HG03025 (cell line): ENCODE results near the gene NKAIN4.

Source experiments
- ATAC-seq: cut with Tn5 transposase; IDR thresholded peaks from one replicate; pipeline ENCODE4 v1.9.1; 2021; ENCODE audit warnings: mild to moderate bottlenecking, moderate library complexity; ENCODE audit not compliant: unreplicated experiment, low FRiP score

NKAIN4 gene

GRCh38 chr20:63288581-63289251 lies 34.5 kb upstream of the NKAIN4 start:
- ATAC-seq = no peak

- ATAC-seq = no peak
Measured at GRCh38 chr20:63287697-63288580, 33.7 kb upstream of the NKAIN4 start.

- no peak for ATAC-seq
Measured at GRCh38 chr20:63286781-63287696, 32.8 kb upstream of the NKAIN4 start.

GRCh38 chr20:63285636-63286615 lies 31.7 kb upstream of the NKAIN4 start:
- no peak for ATAC-seq

GRCh38 chr20:63284981-63285524 lies 30.8 kb upstream of the NKAIN4 start:
- no peak for ATAC-seq

GRCh38 chr20:63284544-63284949 lies 30.3 kb upstream of the NKAIN4 start:
- ATAC-seq = no peak

GRCh38 chr20:63284083-63284440 lies 29.8 kb upstream of the NKAIN4 start:
- ATAC-seq = no peak

- no peak for ATAC-seq
Measured at GRCh38 chr20:63283397-63284082, 29.3 kb upstream of the NKAIN4 start.

- ATAC-seq = no peak
Measured at GRCh38 chr20:63282946-63283345, 28.7 kb upstream of the NKAIN4 start.

GRCh38 chr20:63281742-63282665 lies 27.7 kb upstream of the NKAIN4 start:
- ATAC-seq = no peak

- no peak for ATAC-seq
Measured at GRCh38 chr20:63280929-63281545, 26.8 kb upstream of the NKAIN4 start.

GRCh38 chr20:63280371-63280770 lies 26.1 kb upstream of the NKAIN4 start:
- no peak for ATAC-seq

- ATAC-seq = no peak
Measured at GRCh38 chr20:63279931-63280330, 25.7 kb upstream of the NKAIN4 start.

- no peak for ATAC-seq
Measured at GRCh38 chr20:63278661-63279060, 24.4 kb upstream of the NKAIN4 start.

- no peak for ATAC-seq
Measured at GRCh38 chr20:63277466-63278272, 23.4 kb upstream of the NKAIN4 start.

GRCh38 chr20:63276956-63277355 lies 22.7 kb upstream of the NKAIN4 start:
- ATAC-seq = no peak

GRCh38 chr20:63275825-63276224 lies 21.6 kb upstream of the NKAIN4 start:
- no peak for ATAC-seq
